Astrocyte of the cerebellum (primary cell): ENCODE results near the gene PGAM5.

ENCODE experiments used
- DNase-seq: peaks from one replicate; pipeline ENCODE4 v3.0.0-alpha.2; 2011; ENCODE audit warnings: low read depth
- H3K4me3 ChIP-seq: 2 replicates; pipeline ENCODE4 v1.5.1; 2011; ENCODE audit warnings: mild to moderate bottlenecking, low read depth, low read length, moderate library complexity
- CTCF ChIP-seq: IDR thresholded peaks from 2 replicates; pipeline ENCODE4 v1.5.1; 2012; ENCODE audit warnings: low read length, low read depth, moderate library complexity, mild to moderate bottlenecking; ENCODE audit errors: missing control alignments
- in situ Hi-C: cut with HindIII; loops from 2 replicates; pipeline ENCODE4 v1.10.0; 2017; ENCODE audit warnings: low sequenced_read_pairs

PGAM5 gene

DNA sequence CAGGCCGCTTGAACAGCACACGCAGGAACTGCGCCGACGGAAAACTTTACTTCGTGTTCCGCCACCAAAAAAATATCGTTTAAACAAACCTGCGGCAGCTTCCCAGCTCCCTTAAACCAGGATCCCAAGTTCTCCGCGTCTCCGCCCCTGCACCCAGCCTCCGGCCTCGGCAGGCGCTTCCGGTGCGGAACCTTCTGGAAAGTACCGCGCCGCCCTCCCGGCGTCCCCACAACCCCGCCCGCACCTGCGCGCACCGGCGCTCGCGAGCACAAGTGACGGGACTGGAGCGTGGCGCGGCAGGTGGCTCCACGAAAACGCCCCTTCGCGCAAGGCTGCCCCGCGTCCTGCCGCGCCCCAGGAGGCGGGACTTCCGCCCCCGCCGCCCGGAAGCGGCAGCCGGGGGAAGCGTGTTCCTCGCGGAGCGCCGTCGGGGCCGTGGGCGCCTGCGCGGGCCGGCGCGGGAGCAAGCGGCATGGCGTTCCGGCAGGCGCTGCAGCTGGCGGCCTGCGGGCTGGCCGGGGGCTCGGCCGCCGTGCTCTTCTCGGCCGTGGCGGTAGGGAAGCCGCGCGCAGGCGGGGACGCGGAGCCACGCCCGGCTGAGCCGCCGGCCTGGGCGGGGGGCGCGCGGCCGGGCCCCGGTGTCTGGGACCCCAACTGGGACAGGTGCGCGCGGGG lies at the start of gene PGAM5:
Gene PGAM5, plus strand, starts transcription at position 438 of the 675 bp plus-strand sequence. Its CDS starts 35 bp downstream, at position 473.
- peak within 1 kb of the TSS; percentile 91 for H3K4me3 ChIP-seq
- in situ Hi-C loops, result no loop called here
- TF ChIP-seq CTCF, result no peak
- peak; percentile 40 for DNase-seq

- in situ Hi-C loops, result no loop called here
- H3K4me3 ChIP-seq, result no peak overlapping the region
- DNase-seq, result no peak
- TF ChIP-seq CTCF, result no peak
These were observed 49.6 kb upstream of the PGAM5 start for GRCh38 chr12:132660996-132661395.

DNA sequence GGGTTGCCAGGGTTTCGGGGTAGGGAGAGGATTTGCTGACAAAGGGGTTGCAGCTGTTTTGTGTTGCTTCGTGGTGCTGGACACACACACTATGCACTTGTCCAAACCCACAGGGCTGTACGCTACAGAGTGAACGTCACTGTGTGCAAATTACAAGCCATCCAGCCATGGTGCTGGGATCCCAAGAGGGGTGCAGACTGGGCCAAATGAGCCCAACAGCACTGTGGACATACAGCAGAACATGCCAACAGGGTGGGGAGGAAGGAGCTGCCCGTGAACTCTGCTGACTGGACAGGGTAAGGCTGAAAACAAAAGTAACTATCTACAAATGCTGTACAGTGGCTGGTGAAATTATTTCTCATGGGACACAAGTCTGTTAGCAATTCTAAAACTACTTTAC lies 48.7 kb upstream of the PGAM5 start:
- TF ChIP-seq CTCF, result no peak
- no peak for DNase-seq
- no peak overlapping the region for H3K4me3 ChIP-seq
- in situ Hi-C loops, result no loop called here

DNA sequence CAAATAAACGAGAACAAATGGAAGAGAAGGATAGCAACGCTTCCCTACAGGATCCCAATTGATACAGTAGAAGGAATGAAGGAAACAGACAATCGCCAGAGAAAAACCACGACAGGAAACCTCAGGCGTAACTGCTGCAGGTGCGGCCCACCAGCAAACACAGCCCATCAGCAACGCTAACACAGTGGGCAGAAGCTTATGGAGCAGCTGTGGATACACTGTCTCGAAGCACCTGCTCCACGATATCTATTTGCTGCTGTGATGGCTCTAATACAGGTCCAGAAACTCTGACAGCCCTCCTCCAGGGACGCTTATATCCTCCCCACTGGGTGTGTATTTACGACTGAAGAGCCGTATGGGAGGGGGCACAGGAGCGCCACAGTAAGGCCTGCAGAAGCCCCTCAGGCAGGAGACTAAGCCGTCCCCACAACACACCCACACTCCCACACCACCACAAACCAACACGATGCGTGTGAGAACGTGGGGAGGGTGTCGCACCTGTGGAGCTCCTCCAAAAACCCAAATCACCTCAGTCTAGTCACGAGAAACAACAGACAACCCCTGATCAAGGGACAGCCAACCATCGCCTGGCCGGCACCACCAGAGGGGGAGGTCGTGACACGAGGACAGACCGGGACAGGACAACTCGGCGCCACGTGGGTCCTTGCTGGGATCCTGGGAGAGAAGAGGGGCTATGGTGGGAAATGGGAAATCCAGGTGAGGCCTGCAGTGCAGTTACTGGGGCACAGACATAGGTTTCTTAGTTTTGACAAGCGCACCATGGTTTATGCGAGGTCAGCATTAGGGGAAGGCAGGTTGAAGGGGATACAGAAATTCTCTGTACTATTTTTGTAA lies 47.5 kb upstream of the PGAM5 start:
- no peak for DNase-seq
- in situ Hi-C loops, result no loop called here
- no peak for TF ChIP-seq CTCF
- H3K4me3 ChIP-seq, result no peak overlapping the region

DNA sequence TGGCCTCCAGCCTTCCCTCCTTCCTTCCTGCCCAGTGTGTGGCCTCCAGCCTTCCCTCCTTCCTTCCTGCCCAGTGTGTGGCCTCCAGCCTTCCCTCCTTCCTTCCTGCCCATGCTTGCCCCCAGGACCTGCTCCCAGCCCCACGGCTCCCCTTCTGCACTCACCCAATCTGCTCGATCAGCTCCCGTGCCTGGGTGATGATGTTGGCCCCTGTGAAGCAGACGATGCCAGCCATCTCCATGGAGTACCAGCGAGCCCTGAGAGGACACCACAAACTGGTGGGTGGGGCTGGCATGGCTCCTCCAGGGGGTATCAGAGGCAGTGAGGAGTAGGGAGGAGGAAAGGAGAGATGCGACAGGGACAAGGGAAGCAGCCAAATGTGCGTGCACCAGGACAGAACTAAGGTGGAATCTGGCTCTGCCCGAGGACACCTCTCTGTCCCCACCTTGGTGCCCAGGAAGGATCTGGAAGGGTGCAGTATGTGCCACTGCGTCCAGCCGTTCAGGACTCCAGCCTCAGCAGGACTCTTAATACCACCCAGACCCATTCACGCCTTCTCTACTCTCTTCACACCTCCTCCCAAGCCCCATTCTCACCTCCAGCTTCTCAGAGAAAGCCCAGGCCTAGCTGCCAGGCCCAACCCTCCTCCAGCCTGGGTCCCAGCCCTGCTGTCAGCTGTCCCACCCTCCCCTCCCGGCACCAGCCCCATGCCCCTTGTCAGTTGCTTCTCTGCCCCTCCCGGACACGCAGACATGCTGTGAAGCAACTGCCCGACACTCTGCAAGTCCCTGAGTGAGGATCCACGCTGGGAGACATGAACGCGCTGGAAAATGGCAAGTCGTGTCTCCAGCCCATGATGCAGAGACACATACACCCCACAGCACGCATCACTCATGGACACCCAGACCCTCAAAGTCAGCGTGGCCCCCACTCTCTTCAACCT lies 46.2 kb upstream of the PGAM5 start:
- H3K4me3 ChIP-seq, result no peak overlapping the region
- DNase-seq, result no peak
- no peak for TF ChIP-seq CTCF
- in situ Hi-C loops, result no loop called here

DNA sequence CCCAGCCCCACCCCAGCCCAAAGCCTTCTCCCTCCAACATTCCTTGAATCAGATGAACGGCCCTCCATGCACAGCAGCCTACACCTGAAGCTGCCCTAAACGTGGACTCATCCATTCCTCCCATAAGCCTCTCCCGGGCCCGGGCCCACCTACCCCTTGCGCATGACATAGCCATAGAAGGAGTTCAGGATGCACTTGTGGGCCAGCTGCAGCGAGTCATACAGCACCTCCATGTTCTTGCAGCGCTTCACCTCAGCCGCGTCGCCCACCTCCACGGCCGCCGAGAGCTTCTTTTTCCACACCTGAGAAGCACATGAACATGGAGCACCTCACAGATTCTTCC lies 45.5 kb upstream of the PGAM5 start:
- DNase-seq, result no peak
- in situ Hi-C loops, result no loop called here

More for the DNA sequence above, 45.5 kb upstream of the PGAM5 start:
- no peak for TF ChIP-seq CTCF
- no peak overlapping the region for H3K4me3 ChIP-seq
